ENCODE results near the gene ATP5PD. TPM values are rescaled to one million over a fixed set of nuclear protein-coding genes. Genes with fewer than 3 reads are reported as not detected.
A peak's percentile ranks its signal among the peaks of the same experiment; 100 is the strongest.
"Not testable (repeated sequence)": the region's sequence is repeated elsewhere in the genome, so short reads cannot be mapped to it uniquely, and the experiment has no call there.

ATP5PD gene
- total RNA-seq, 1 donor from 2014 or later: 212 TPM

DNA sequence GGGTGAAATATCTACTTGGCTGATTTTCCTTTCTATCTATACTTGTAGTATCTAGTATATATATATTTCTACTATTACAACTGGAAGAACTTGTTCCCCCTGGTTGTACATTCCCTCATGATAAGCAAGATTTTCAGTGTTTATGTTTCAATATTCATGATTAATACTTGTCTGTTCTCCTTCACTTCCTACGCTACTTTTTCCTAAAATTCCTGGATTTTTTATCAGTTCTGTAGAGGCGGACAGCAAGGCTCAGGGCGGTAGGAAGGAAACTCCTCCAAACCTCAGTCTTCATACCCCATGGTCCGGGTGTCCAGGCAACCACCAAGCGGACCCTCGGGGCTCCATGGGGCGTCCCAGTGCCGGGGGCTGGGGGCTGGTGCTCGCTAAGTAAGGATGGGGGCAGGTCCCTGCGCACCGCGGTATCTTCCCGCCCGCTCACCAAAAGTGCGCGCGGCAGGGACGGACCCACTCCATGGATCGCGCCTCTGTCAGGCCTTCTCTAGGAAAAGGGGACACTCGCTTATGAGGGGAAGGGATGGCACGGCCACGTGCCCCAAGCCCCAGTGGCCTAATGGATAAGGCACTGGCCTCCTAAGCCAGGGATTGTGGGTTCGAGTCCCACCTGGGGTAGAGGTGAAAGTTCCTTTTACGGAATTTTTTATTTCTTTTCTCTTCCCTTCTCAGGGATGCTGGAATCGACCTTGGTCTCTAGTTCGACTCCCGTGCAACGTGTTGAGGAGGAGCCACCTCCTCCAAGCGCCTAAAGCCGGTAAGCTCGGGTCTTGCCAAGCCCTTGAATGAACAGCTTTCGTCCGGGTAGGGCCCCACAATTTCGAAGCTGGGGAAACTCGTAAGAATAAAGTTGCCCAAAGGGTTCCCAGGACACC is 13.2 kb downstream of the ATP5PD start:
- H3K4me3 Mint-ChIP-seq (ENCODE audit: unreplicated experiment): peak overlapping the region; percentile 97
- no peaks in the 10 kb centered on the region for H3K27me3 Mint-ChIP-seq (ENCODE audit: unreplicated experiment)
- H3K4me1 Mint-ChIP-seq (ENCODE audit: unreplicated experiment): peaks cover 32% of the 10 kb centered on the region
- peak overlapping the region; percentile 99 for H3K27ac Mint-ChIP-seq (ENCODE audit: unreplicated experiment)
- peaks cover 3% of the 10 kb centered on the region for H3K36me3 Mint-ChIP-seq (ENCODE audit: unreplicated experiment)
- H3K9me3 Mint-ChIP-seq (ENCODE audit: unreplicated experiment): peaks cover 5% of the 10 kb centered on the region
- peak; percentile 98 for DNase-seq (ENCODE audit: extremely low spot score, unreplicated experiment)
- TF ChIP-seq, protein P1, sequence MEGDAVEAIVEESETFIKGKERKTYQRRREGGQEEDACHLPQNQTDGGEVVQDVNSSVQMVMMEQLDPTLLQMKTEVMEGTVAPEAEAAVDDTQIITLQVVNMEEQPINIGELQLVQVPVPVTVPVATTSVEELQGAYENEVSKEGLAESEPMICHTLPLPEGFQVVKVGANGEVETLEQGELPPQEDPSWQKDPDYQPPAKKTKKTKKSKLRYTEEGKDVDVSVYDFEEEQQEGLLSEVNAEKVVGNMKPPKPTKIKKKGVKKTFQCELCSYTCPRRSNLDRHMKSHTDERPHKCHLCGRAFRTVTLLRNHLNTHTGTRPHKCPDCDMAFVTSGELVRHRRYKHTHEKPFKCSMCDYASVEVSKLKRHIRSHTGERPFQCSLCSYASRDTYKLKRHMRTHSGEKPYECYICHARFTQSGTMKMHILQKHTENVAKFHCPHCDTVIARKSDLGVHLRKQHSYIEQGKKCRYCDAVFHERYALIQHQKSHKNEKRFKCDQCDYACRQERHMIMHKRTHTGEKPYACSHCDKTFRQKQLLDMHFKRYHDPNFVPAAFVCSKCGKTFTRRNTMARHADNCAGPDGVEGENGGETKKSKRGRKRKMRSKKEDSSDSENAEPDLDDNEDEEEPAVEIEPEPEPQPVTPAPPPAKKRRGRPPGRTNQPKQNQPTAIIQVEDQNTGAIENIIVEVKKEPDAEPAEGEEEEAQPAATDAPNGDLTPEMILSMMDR (IDR thresholded peaks at IDR 0.05): no peak

DNA sequence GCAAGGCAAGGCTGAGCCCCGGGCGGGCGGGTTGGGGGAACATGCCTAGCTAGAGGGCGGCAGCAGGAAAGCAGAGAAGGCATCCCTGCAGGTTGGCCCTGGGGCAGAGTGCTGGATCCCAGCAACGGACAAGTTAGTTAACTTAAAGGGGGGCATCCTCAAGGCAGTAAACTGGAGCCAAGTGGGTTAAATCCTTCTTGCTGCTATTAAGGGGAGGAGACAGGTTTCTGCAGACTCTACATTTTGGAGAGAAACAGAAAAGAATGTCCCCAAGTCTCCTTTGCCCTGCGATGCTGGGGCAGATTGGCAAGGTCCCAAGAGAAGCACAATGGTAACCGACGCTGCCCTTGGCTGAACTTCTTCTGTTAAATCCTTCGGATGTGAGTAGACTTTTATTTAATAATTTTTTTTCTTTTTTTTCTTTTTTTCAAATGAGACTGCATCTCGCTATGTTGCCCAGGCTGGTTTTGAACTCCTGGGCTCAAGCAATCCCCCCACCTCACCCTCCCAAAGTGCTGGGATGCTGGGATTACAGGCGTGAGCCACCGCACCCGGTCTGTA is 14.0 kb downstream of the ATP5PD start:
- TF ChIP-seq, protein P1 (IDR thresholded peaks at IDR 0.05): no peak

DNA sequence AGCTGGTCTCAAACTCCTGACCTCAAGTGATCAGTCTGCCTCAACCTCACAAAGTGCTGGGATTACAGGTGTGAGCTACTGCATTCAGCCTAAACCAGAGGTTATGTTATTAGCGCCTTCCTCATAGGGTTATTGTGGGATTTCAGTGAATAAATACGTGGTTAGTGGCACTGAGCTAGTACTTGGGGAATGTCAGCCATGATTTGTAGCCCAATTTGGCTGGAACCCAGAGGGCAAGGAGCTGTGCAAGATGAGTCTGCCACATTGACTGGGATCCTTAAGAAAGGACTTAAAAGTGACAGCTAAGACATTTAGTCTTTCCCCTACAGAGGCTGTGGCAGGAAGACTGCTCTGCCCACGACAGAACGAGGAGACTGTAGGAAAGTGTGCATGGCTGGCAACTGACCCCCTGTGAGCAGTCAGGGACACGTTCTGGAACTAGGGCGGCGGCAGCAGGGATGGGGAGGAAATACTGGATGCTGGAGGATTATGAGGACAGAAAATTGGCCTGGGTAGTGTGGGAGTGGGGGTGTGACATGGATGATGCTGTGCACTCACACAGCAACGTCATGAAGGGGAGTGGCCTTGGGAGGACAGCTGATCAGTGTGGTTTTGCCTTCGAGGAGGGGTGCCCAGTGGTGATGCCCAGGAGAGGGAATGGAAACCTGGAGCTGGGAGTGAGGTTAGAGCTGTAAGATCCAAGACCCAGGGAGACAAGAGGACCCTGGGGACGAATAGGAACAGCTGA is 14.6 kb downstream of the ATP5PD start:
- H3K36me3 Mint-ChIP-seq (ENCODE audit: unreplicated experiment): no peaks in the 10 kb centered on the region
- peaks cover 32% of the 10 kb centered on the region for H3K4me1 Mint-ChIP-seq (ENCODE audit: unreplicated experiment)
- H3K27me3 Mint-ChIP-seq (ENCODE audit: unreplicated experiment): no peaks in the 10 kb centered on the region
- TF ChIP-seq, protein P1 (IDR thresholded peaks at IDR 0.05): no peak
- DNase-seq (ENCODE audit: extremely low spot score, unreplicated experiment): no peak
- peaks cover 5% of the 10 kb centered on the region for H3K9me3 Mint-ChIP-seq (ENCODE audit: unreplicated experiment)
- H3K27ac Mint-ChIP-seq (ENCODE audit: unreplicated experiment): peak overlapping the region; percentile 99
- H3K4me3 Mint-ChIP-seq (ENCODE audit: unreplicated experiment): peak overlapping the region; percentile 97

More for the DNA sequence above, 14.0 kb downstream of the ATP5PD start:
- H3K36me3 Mint-ChIP-seq (ENCODE audit: unreplicated experiment): no peaks in the 10 kb centered on the region
- H3K4me3 Mint-ChIP-seq (ENCODE audit: unreplicated experiment): peak overlapping the region; percentile 97
- H3K27me3 Mint-ChIP-seq (ENCODE audit: unreplicated experiment): no peaks in the 10 kb centered on the region
- peaks cover 32% of the 10 kb centered on the region for H3K4me1 Mint-ChIP-seq (ENCODE audit: unreplicated experiment)
- H3K27ac Mint-ChIP-seq (ENCODE audit: unreplicated experiment): peak overlapping the region; percentile 99
- no peak for DNase-seq (ENCODE audit: extremely low spot score, unreplicated experiment)
- H3K9me3 Mint-ChIP-seq (ENCODE audit: unreplicated experiment): peaks cover 5% of the 10 kb centered on the region

DNA sequence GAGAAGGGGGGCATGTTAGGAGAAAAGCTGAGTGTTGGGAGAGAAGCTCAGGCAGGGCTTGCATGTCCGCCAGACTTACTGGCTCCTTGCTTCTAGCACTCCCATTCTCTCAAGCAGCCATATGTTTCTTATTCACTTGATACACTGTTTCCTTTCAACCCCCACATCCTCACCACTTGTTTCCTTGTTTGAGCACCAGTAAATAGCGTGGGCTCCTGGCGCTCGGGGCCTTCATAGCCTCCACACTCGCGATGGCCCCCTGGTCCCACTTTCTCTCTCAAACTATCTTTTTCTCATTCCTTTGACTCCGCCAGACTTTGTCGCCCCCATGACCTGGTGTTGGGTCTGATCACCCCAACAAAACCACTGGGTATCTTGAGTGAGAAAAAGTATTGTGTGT is 16.6 kb downstream of the ATP5PD start:
- DNase-seq (ENCODE audit: extremely low spot score, unreplicated experiment): no peak
- H3K4me1 Mint-ChIP-seq (ENCODE audit: unreplicated experiment): peaks cover 19% of the 10 kb centered on the region
- no peak overlapping the region for H3K4me3 Mint-ChIP-seq (ENCODE audit: unreplicated experiment)
- peaks cover 5% of the 10 kb centered on the region for H3K9me3 Mint-ChIP-seq (ENCODE audit: unreplicated experiment)
- H3K36me3 Mint-ChIP-seq (ENCODE audit: unreplicated experiment): no peaks in the 10 kb centered on the region
- H3K27me3 Mint-ChIP-seq (ENCODE audit: unreplicated experiment): no peaks in the 10 kb centered on the region
- no peak overlapping the region for H3K27ac Mint-ChIP-seq (ENCODE audit: unreplicated experiment)
- TF ChIP-seq, protein P1 (IDR thresholded peaks at IDR 0.05): no peak

DNA sequence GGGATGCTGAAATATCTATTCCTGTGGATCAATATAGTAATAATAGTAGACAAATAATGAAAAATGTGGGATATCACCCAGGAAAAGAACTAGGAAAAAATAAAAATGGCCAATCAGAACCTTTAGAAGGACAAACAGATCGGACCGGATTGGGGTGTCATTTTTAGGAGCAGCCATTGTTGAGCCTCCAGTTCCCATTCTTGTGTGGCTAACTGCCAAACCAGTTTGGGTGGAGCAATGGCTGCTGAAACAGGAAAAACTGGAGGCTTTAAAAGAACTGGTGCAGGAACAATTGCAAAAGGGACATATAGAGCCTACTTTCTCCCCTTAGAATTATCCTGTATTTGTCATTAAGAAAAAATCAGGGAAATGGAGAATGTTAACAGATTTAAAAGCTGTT is 20.1 kb downstream of the ATP5PD start:
- not testable (repeated sequence) for H3K27ac Mint-ChIP-seq (ENCODE audit: unreplicated experiment); H3K27me3 Mint-ChIP-seq (ENCODE audit: unreplicated experiment); H3K9me3 Mint-ChIP-seq (ENCODE audit: unreplicated experiment); H3K4me3 Mint-ChIP-seq (ENCODE audit: unreplicated experiment); H3K36me3 Mint-ChIP-seq (ENCODE audit: unreplicated experiment); DNase-seq (ENCODE audit: extremely low spot score, unreplicated experiment); H3K4me1 Mint-ChIP-seq (ENCODE audit: unreplicated experiment)

DNA sequence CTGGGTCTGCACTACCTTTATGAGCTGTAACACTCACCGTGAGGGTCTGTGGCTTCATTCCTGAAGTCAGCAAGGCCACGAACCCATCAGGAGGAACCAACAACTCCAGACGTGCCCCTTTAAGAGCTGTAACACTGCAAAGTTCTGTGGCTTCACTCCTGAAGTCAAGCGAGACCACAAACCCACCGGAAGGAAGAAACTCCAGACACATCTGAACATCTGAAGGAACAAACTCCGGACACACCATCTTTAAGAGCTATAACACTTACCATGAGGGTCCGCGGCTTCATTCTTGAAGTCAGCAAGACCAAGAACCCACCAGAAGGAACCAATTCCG is 21.4 kb downstream of the ATP5PD start:
- H3K4me3 Mint-ChIP-seq (ENCODE audit: unreplicated experiment); H3K9me3 Mint-ChIP-seq (ENCODE audit: unreplicated experiment); H3K4me1 Mint-ChIP-seq (ENCODE audit: unreplicated experiment); H3K27me3 Mint-ChIP-seq (ENCODE audit: unreplicated experiment); DNase-seq (ENCODE audit: extremely low spot score, unreplicated experiment); H3K27ac Mint-ChIP-seq (ENCODE audit: unreplicated experiment): not testable (repeated sequence)
- peaks cover 13% of the 10 kb centered on the region for H3K36me3 Mint-ChIP-seq (ENCODE audit: unreplicated experiment)
